Spinal cord (tissue), 10 donors: ENCODE measurements around the gene TTC28. TPM values are rescaled to one million over a fixed set of nuclear protein-coding genes. Genes with fewer than 3 reads are reported as not detected.
A peak's percentile ranks its signal among the peaks of the same experiment; 100 is the strongest.

Experiments
- DNase-seq, 6 donors: peaks; one replicate each; pipeline versions ENCODE4 v3.0.0 to v3.0.0-alpha.2; 2013 to 2015; ENCODE audit warnings: low spot score in 6 of 6, low read depth in 4 of 6
- H3K27ac ChIP-seq: one replicate; pipeline ENCODE4 v1.5.1; 2013; ENCODE audit warnings: low read depth, low read length, control low read depth
- H3K27me3 ChIP-seq: one replicate; pipeline ENCODE4 v1.6.1; 2013; ENCODE audit warnings: low read length; ENCODE audit not compliant: control insufficient read depth, insufficient read depth
- H3K36me3 ChIP-seq: one replicate; pipeline ENCODE4 v1.6.1; 2013; ENCODE audit warnings: low read length; ENCODE audit not compliant: control insufficient read depth, insufficient read depth
- H3K4me1 ChIP-seq: one replicate; pipeline ENCODE4 v1.6.1; 2013; ENCODE audit warnings: low read length; ENCODE audit not compliant: control insufficient read depth, insufficient read depth
- H3K4me3 ChIP-seq: one replicate; pipeline ENCODE4 v1.5.1; 2013; ENCODE audit warnings: low read depth, low read length, control low read depth
- H3K9me3 ChIP-seq: one replicate; pipeline ENCODE4 v1.6.1; 2013; ENCODE audit warnings: low read length; ENCODE audit not compliant: control insufficient read depth, insufficient read depth
- WGBS: methylation state at CpG from one replicate; pipeline ENCODE4 v1.1.5; 2013; ENCODE audit warnings: missing lambda C conversion rate; ENCODE audit not compliant: insufficient coverage; 5-methylcytosine and 5-hydroxymethylcytosine counted together
- polyA plus RNA-seq, 2 donors: library from polyadenylated mRNA; unstranded; fragments of 120-200 nt; gene quantifications; one replicate each; pipeline ENCODE4 v1.2.1, GENCODE V29; 2013; ENCODE audit not compliant: insufficient read length in 2 of 2
- total RNA-seq, 2 donors: library from RNA; depleted of rRNA in 1 of 2; stranded (reverse); fragments of 120-200 nt in 1 of 2; fragments of >200 nt in 1 of 2; gene quantifications; one replicate each; pipeline versions ENCODE4 v1.2.3 to v1.2.4, GENCODE V29; 2013 to 2014
- donor health status: healthy.

The TTC28 gene
- total and polyA plus RNA-seq, 4 donors: 19.4 to 44.0 (median 30.4) TPM

- H3K4me1 ChIP-seq: peaks cover 1% of the 10 kb centered on the region
- no peaks in the 10 kb centered on the region for H3K36me3 ChIP-seq
- no peaks in the 10 kb centered on the region for H3K27me3 ChIP-seq
- no peak overlapping the region for H3K27ac ChIP-seq
- H3K4me3 ChIP-seq: no peak overlapping the region
- no peak for DNase-seq
- no CpG with 5 or more reads among the region's 2 CpGs for WGBS
- H3K9me3 ChIP-seq: no peaks in the 10 kb centered on the region
Observed at GRCh38 chr22:28058036-28058435, 621.6 kb downstream of the TTC28 start.

GRCh38 chr22:28054819-28055208 is 624.8 kb downstream of the TTC28 start:
- H3K27ac ChIP-seq: no peak overlapping the region
- 100% methylated on average over 1 of the region's 1 CpG for WGBS
- no peak for DNase-seq

GRCh38 chr22:28053896-28054818 is 625.5 kb downstream of the TTC28 start:
- no peak for DNase-seq
- Histone ChIP-seq H3K27me3 (no peaks in the 10 kb centered on the region), H3K4me1 (peaks cover 11% of the 10 kb centered on the region), H3K36me3 (no peaks in the 10 kb centered on the region), H3K9me3 (no peaks in the 10 kb centered on the region), H3K27ac (no peak overlapping the region), H3K4me3 (no peak overlapping the region)
- 98% methylated on average over 4 of the region's 6 CpGs for WGBS

More at GRCh38 chr22:28054819-28055208, 624.8 kb downstream of the TTC28 start:
- Histone ChIP-seq H3K4me1 (peaks cover 11% of the 10 kb centered on the region), H3K36me3 (no peaks in the 10 kb centered on the region), H3K9me3 (no peaks in the 10 kb centered on the region), H3K27me3 (no peaks in the 10 kb centered on the region), H3K4me3 (no peak overlapping the region)

GRCh38 chr22:28052825-28053269 is 626.8 kb downstream of the TTC28 start:
- DNase-seq: peak in 2 of 6 donors; percentile 59 to 92
- Histone ChIP-seq H3K9me3 (no peaks in the 10 kb centered on the region), H3K36me3 (no peaks in the 10 kb centered on the region), H3K27ac (no peak overlapping the region), H3K4me1 (peaks cover 11% of the 10 kb centered on the region), H3K27me3 (no peaks in the 10 kb centered on the region), H3K4me3 (no peak overlapping the region)
- WGBS: 9% methylated on average over 7 of the region's 9 CpGs

- DNase-seq: peak in 3 of 6 donors; percentile 70 to 96 (median 89)
- peaks cover 11% of the 10 kb centered on the region for H3K4me1 ChIP-seq
- no peak overlapping the region for H3K4me3 ChIP-seq
- no peaks in the 10 kb centered on the region for H3K9me3 ChIP-seq
- 0% methylated on average over 1 of the region's 5 CpGs for WGBS
- H3K27ac ChIP-seq: no peak overlapping the region
- H3K36me3 ChIP-seq: peaks cover 3% of the 10 kb centered on the region
- H3K27me3 ChIP-seq: no peaks in the 10 kb centered on the region
Observed at GRCh38 chr22:28051787-28052356, 627.8 kb downstream of the TTC28 start.

GRCh38 chr22:28051091-28051786 is 628.4 kb downstream of the TTC28 start:
- no peak overlapping the region for H3K4me3 ChIP-seq
- H3K27ac ChIP-seq: no peak overlapping the region
- peaks cover 11% of the 10 kb centered on the region for H3K4me1 ChIP-seq
- WGBS: 17% methylated on average over 1 of the region's 7 CpGs
- H3K36me3 ChIP-seq: peaks cover 3% of the 10 kb centered on the region
- DNase-seq: peak in 2 of 6 donors; percentile 31 to 93
- no peaks in the 10 kb centered on the region for H3K9me3 ChIP-seq
- no peaks in the 10 kb centered on the region for H3K27me3 ChIP-seq

GRCh38 chr22:28048529-28048928 is 631.1 kb downstream of the TTC28 start:
- Histone ChIP-seq H3K9me3 (no peaks in the 10 kb centered on the region), H3K27ac (no peak overlapping the region), H3K27me3 (no peaks in the 10 kb centered on the region), H3K4me1 (peaks cover 11% of the 10 kb centered on the region), H3K36me3 (peaks cover 3% of the 10 kb centered on the region), H3K4me3 (no peak overlapping the region)
- WGBS: 86% methylated on average over 1 of the region's 2 CpGs
- DNase-seq: no peak

- H3K4me3 ChIP-seq: no peak overlapping the region
- DNase-seq: no peak
- H3K36me3 ChIP-seq: peaks cover 3% of the 10 kb centered on the region
- H3K4me1 ChIP-seq: peaks cover 7% of the 10 kb centered on the region
- no peaks in the 10 kb centered on the region for H3K9me3 ChIP-seq
- no peak overlapping the region for H3K27ac ChIP-seq
- H3K27me3 ChIP-seq: no peaks in the 10 kb centered on the region
- no CpG with 5 or more reads among the region's 1 CpG for WGBS
Observed at GRCh38 chr22:28047740-28048139, 631.9 kb downstream of the TTC28 start.

GRCh38 chr22:28046100-28046499 is 633.5 kb downstream of the TTC28 start:
- Histone ChIP-seq H3K9me3 (no peaks in the 10 kb centered on the region), H3K36me3 (peaks cover 3% of the 10 kb centered on the region), H3K4me1 (no peaks in the 10 kb centered on the region), H3K4me3 (no peak overlapping the region), H3K27me3 (no peaks in the 10 kb centered on the region), H3K27ac (no peak overlapping the region)
- no peak for DNase-seq
